Right renal pelvis (tissue), 4 donors: ENCODE measurements around the gene MGP. TPM values are rescaled to one million over a fixed set of nuclear protein-coding genes. Genes with fewer than 3 reads are reported as not detected.
A peak's percentile ranks its signal among the peaks of the same experiment; 100 is the strongest.

Experiments
- DNase-seq, 4 donors: peaks; one replicate each; pipeline ENCODE4 v3.0.0-alpha.2; 2013; ENCODE audit warnings: low read depth in 4 of 4, low spot score in 3 of 4, missing footprints in 1 of 4
- polyA plus RNA-seq, 4 donors: library from polyadenylated mRNA; unstranded; fragments of 120-200 nt; gene quantifications; one replicate each; pipeline ENCODE4 v1.2.1, GENCODE V29; 2013; ENCODE audit not compliant: insufficient read length in 4 of 4

MGP gene
- polyA plus RNA-seq, 4 donors, result 41.2 to 70.3 (median 48.2) TPM

DNA sequence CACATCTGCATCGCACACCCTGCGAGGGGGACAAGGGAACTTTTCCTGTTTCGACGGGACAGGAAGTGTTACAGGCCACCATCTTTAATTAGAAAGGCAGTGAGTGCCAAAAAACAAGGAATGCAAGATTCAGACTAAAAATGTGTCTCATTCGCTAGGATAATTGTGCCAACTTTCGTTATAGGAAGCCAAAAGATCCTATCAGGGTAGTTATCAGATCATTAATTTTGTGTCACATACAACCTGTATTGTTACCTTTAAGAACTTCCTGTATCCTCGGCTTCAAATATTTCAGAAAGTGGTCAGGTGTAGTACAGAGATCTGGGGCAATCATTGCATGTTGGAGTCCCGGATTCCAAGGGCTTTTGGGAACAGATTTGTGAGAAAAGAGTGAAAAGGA lies 19.2 kb upstream of the MGP start:
- DNase-seq, result no peak

DNA sequence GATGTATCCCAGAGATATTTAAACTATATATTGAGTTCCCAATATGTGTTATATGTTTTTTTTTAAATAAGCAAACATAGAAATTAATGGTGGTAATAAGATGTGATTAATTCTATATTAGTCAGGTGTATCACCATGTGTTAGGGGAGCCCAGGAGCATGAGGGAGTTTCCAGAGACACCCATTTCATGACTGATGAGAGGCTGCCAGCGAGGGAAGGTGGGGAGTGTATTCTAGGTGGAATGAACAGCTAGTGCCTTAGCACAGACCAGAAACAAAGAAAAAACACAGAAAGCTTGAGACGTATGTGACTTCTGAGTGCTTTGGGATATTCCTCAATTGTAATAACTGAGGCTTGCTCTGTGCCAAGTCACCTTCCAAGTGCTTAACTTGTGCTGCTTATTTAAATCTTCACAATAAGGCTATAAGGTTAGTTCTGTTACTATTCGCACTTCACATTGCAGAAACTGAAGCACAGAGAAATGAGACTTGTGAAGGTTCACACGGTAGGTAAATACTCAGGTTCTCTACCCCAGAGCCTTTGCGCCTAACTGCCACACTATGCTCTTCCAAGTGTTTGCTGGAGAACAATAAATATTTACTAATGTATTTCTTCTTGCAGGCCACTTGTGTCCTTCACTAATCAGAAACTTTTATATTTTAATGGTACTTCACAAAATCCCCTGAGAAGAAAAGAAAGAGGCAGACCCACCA lies 17.9 kb upstream of the MGP start:
- no peak for DNase-seq

DNA sequence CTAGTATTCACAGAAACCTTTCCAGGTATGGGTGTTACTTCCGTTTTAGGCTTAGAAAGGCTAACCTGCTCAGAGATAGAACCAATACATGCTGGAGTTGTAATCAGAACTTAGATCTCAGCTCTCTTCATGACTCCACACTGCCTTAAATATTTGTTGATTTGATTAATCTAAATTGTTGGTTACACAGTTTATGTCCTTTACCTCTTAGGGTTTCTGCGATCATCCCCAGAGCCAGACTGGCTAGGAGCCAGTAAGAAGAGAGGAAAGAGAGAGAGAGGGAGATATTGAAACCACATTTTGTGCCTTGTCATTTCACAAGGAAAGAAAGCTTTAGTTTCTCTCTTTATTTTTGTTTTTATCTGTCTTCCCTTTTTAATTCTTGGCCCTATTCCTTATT lies 16.8 kb upstream of the MGP start:
- no peak for DNase-seq

DNA sequence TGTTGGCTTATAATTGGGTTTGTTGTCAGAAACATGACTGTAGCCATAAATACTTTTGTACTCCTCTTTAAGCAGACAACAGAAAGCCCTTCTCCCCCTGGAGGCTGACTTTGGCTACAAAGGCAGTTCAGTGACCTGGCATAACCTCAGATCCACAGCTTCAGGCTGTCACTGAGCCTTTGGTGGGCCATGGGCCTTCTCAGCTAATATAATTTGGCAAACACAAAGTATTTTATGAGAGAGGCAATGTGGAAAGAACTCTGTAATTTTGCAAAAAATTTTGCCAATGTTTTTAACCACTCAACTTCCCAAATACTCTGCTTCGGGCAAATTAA lies 15.5 kb upstream of the MGP start:
- DNase-seq, result no peak

DNA sequence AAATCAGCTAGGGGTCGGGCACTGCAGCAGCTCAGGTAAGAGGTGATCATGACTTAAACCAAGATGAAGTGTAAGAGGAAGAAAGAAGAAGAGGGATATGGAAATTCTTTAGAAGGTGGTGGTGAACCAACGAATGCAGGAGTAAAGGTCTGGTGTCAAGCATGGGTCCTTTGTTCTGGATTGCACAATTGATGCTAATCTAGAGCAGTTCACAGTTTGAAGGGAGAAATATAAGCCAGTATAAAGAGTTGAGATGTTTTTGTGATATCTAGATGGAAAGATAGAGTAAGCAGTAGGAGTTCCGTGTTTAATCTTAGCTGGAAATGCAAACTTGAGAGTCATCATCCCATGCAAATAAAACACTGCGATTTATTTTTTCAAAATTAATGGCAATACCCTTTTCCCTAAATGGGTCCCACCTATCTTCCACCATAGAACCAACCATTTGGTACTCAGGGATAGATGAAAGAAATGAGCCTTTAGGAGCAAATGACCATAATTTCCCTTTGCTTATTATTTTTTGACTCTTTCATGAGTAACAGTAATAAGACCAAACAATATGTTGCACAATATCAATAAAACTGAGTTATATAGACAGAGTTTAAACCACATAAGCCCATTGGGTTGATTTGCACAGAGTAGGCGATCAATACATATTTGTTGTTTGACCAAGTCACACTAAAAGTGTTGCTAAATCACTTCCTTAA lies 15.0 kb upstream of the MGP start:
- DNase-seq, result no peak

DNA sequence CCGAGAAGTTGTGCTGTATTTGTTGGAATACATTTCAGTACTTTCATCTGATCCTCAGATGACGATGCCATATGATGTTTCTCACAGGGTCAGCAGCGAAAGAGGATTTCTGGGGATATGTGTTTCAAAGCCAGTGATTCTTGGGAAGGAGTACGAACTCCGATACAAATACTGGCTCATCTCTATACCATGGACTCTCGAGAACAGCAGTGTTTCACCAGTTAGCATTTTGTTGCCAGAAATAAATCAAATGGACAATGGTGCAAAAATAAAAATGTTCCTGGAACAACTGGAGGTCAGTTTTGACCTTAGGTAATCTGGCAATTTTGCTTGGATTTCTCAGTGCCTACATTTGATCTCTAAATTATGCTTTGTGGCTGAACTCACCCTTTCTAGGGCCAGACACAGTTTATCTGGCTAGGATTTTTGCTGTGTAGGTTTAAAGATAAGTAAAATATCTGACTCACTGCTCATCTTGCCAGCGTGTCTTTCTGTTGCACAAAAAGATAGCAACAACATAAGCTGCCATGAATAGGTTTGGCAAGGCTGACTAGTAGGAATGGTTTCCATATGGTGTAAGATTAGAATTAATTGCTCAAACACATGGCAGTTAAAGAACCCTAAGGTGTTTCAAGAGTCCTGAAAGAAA lies 11.0 kb upstream of the MGP start:
- DNase-seq, result no peak

DNA sequence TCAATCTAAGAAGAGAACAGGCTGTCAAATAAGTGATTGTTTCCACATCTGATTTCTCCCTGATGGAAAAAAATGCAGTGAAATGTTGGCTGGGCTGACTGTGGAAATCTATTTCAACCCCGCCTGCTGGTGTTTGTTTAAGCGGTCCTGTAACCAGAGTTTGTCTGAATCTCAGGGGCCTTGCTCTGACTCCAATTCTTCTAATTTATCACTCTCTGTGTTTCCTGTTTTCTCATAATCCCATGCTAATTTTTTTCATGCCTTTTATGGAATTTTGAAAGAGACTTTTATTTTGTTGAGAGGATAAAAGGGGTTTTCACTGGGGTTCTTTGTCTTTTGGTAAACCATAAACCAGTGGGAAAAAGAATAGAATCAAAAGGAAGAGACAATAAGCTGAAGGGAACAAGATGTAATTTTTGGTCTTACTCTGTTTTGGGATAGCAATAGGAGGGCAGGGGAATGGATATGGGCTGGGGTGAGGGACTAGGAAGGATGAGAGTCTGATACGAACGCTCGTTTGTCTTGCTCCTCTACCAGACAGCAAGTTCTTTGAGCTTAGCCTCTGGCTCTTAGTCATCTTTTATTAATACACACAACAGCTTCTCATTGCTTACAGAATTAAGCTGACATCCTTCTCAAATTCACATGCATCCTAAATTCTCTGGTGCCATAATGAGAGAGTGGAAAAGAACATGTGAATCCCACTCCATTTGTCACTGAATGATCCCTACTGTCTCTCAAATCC lies 8.0 kb upstream of the MGP start:
- no peak for DNase-seq

DNA sequence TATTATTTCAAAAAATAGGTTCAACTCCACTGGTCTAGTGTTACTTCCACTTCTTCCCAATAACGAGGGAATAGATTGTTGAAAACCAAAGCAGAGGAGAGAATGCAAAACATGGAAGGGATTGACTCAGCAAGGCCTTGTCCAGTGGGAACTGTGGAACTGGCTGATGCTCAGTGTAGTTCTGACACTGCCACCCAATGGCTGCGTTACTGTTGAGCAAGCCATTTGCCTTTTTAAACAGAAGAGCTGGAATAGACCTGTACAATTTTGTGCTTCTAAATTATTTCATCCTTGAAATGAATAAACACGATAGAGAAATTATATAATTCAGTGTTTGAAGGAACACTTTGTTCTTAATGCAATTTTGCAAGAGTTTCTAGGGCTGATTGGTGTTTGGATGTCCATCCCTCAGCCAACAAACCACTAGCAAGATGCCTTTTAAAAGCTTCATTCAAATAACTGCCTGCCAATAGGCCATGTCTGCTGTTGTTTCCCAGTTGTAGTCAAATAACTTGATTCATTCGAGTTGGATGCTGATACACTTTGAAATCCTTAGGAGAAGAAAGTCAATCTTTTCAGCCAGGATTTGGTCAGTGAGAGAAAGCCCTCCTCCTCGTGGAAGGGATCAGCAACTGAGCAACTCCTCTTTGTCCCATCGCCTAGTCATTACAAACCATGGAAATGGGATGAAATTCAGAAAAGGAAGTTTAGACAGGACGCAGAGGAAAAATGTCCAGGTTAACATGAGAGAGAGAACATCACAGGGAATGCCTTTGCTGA lies 7.3 kb upstream of the MGP start:
- no peak for DNase-seq

DNA sequence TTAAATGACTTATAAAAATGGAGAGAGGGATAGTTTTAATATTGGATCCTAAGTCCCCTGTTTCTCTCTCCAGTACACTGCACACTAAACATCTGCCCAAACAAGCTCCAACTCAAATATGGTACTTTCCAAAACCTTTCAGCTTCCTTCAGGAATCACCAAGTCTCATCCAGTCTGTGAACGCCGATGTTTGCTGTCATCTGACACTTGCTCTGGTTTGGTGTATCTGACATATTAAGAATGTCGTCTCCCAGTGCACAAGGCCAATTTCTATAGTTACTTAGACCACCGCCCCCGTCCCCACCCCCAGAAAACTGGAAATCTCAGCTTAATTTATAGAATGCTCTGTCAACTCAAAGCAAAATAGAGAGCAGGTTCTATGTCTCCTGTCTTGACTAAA lies 5.0 kb upstream of the MGP start:
- no peak for DNase-seq

DNA sequence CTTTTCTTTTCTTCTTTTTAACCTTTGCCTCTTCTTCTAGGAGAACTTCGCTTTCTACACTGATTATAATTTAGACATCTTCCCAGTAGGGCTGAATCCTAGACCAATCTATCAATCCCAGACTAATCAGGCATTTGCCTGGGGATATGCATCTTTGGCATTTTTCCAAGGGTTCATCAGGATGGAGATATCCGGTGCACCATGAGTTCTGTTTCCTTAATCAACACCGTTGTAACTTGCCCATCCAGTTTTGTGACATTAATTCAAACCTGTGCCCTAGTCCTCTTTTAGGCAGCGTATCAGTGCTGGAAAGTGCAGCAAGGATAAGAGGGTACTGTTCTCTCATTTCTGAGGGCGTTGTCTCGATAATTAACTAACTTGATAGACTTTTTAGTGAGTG lies 617 bp upstream of the MGP start:
- DNase-seq, result no peak

DNA sequence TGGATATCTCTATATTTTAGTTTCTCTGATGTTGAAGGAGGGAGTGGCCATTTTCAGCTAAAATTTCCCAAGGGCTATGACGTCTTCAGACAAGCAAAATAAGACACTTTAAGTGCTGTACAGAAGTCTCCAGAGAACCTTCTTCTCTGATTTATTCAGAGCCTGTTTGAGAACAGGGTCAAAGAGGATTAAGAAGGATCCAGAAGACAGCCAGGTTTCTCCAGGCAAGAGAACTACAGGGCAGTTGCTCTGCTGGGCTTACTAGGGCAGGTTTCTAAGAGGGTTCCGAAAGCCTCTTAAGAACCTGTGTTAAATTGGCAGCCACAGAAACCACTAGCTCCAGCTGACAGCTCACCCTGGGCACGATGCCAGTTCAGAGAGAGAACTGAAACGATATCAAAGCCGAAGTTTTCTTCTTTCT lies 1.2 kb downstream of the MGP start:
- peak in 2 of 4 donors; percentile 35 to 53 for DNase-seq

DNA sequence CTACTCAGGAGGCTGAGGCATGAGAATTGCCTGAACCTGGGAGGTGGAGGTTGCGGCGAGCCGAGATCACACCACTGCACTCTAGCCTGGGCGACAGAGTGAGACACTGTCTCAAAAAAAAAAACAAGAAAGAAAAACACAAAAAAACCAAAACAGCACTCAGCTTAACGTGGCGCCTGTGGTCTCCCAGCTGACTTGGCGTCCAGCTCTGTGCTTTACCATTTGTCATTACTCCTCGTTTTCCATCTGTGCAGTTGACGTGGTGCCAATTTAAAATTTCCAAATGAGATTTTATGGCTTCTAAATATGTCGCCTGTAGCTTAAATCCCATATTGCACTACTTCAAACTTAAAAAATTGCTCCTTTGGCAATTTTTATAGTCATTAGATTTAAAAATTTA lies 2.0 kb downstream of the MGP start:
- DNase-seq, result peak in 1 of 4 donors; percentile 34

DNA sequence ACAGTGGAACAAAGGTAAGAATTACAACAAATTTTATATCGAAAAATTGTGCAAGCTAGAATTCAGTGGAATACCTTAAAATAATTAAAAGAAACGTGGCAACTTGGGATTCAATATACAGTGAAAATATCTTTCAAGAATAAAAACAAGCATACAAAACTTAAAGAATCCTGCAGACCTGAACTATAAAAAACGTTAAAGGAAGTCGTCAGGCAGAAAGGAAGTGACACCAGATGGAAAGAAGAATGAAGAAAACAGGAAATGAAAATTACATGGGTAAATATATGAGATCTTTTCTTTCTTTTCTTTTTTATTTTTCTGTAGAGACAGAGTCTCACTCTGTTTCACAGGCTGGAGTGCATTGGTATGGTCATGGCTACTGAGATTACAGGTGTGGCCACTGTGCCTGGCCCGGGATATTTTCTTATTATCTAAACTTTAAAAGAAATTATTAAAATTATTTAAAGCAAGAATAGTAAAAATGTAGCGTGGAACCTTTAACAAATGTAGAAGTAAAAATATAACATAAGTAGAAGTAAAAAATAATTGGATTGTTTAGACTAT lies 4.7 kb downstream of the MGP start:
- DNase-seq, result no peak

DNA sequence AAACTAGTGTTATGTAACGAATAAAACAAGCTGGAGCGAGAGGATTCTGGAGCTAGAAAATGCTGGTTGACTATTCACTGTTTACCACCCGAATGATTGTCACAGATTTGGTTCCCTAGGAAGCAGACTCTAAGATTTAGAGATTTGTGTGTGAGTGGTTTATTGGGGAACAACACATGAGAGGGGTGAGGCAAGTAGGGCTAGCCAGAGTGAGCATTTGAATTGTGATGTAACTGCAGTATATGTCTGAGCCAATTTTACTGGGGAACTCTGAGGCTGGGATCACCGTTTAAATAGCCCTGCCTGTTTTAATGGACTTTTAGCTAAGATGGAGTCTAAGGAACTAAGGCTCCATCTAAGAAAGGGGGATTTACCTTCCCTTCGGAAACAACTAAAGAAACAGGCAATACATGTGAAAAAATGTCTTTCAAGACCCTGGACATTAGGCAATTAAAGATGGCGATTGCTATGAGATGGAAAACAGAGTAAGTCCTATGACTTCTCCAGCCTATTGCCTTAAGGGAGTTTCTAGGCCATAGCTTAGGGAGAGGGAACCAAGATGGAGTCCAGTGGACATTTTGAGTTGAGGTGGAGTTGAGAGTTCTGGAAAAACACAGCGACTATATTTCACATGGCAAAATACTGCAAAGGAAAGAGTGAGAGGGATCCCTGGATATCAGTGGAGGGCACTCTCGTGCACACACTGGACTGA lies 6.3 kb downstream of the MGP start:
- no peak for DNase-seq

DNA sequence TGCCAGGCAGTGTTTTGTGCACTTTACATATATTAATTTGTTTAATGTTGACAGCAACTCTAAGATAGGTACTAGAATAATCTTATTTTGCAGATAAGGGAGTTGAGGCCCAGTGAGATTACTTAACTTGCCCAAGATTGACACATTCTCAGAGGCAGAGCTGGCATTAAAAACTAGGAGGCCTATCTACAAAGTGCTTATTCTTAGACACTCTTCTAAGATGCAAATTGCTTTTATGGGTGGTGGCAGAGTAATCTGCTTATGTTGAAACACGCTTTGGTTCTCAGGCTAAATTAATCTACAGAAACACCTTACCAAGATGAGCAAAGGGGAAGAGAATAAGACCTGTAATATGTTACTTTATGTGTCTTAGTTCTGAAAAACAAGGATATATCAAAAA lies 7.2 kb downstream of the MGP start:
- DNase-seq, result no peak

DNA sequence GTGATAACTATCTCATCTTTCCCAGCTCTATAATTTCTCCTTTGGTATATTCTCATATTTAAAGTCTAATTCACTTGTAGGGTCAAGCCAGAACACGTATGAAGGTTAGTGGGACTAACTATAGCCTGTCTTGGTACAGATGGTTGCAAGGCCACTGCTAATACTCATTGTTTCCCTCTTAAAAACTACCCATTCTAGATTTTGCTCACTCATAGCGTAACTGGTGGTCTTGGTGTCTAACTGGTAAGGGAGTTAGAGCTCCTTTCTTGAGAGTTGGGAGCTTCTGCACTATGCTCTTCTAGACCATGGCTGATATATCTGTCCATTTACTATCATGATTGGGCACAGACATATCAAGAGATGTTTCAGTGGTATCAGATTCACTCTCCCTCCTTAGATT lies 8.8 kb downstream of the MGP start:
- no peak for DNase-seq

DNA sequence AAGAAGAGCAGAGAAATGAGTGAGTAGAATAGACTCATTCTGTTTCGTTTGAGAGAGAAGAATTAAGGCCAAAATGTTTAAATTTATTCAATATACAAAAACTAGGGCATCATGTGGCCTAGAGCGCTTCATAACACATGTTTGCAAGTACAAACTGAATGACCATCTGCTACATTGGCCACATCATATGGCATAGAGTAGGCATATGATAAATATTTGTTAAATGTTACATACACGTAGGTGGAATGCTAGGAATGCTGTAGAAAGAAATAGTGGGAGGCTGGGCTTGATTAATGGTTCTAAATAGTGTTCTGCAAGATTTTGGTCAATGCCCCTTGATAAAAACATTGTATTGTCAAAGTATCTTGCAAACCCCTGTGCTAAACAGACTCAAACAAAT lies 10.8 kb downstream of the MGP start:
- DNase-seq, result no peak

DNA sequence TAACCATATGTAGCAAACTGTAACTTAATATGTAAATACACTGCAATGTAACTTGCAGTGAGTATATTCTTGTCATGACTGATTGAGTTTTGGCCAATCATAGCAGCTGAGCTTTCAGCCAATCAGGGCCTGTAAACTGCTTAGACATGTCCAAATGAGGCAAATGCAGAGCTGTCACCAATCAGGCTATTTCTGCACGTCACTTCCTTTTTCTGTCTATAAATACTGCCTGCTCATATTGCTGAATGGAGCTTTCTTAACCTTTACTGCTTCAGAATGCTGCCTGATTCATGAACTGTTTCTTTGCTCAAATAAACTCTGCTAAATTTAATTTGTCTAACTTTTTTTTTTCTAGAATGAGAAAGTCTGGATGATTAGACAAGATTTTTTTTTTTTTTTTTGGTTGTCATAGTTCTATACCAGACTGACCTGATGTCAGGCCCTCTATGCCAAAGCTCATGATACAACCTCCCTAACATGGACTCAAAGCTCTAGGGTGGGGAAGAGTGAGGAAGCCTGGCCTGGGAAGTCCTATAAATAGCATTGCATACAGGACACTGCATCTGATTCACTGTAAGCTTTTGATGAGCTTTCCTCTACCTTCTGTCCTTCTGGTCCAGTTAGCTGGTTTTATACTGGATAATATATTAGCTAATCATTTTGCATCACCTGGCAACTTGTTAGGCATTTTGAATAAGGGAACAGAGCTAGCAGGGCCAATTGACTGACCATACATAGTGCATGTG lies 12.0 kb downstream of the MGP start:
- DNase-seq, result no peak

DNA sequence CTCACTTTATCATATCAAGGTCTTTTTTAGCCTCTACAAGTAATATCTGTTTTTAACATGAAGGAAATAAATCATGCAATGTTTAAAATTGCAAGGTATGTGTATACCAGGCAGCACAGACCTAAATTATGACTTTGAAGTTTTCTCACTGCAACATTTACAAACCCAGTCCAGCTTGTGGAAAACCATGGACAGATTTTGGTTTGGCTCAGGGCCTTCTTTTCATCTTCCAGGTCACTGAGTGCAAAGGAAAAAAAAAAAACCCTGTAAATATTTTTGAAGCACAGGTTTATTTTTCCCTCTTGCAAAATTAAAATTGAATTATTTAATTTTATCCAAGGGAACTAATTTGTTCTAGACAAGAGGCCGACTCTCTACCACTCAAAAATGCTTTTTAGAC lies 13.8 kb downstream of the MGP start:
- DNase-seq, result no peak
